ENCODE results near the gene RIBC2.
A peak's percentile ranks its signal among the peaks of the same experiment; 100 is the strongest.
"Not testable (repeated sequence)": the region's sequence is repeated elsewhere in the genome, so short reads cannot be mapped to it uniquely, and the experiment has no call there.

RIBC2 gene

GRCh38 chr22:45425101-45425500 lies 11.6 kb downstream of the RIBC2 start:
- DNase-seq (ENCODE audit: low spot score), result peak; percentile 64

- no peak for DNase-seq (ENCODE audit: low spot score)
Observed at GRCh38 chr22:45425531-45426265, 12.2 kb downstream of the RIBC2 start.

DNA sequence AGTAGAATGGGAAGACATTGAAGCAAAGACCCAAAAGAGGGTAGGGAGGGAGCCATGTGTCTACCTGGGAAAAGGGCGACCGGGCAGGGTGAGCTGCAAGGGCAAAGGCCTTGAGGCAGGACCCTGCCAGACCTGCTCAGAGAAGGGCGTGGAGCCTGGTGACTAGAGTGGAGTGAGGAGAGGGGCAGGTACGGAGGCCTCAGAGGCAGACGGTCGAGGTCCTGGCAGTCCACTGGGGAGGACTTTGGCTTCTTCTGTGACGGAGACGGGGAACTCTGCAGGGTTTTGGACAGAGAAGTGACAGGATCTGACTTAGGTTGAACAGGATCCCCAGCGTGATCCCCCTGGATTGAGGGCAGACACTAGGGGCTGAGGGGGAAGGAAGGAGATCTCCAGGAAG lies 12.9 kb downstream of the RIBC2 start:
- DNase-seq (ENCODE audit: low spot score), result no peak

DNA sequence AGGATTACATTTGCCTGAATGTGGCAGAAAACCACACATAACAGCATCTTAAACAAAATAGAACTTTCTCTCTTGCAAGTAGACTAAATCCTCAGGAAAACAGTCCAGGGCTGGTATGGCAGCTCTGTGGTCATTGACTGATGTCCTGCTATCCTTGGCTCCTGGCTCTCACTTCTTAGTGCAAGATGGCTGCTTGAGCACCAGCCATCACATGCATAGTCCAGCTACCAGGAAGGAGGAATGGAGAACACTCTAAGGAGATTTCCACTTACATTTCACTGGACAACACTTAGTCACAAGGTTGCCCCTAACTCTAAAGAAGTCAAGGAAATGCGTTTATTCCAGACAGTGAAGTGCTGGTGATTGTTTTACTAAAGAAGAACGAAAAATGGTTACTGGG lies 13.6 kb downstream of the RIBC2 start:
- no peak for DNase-seq (ENCODE audit: low spot score)

DNA sequence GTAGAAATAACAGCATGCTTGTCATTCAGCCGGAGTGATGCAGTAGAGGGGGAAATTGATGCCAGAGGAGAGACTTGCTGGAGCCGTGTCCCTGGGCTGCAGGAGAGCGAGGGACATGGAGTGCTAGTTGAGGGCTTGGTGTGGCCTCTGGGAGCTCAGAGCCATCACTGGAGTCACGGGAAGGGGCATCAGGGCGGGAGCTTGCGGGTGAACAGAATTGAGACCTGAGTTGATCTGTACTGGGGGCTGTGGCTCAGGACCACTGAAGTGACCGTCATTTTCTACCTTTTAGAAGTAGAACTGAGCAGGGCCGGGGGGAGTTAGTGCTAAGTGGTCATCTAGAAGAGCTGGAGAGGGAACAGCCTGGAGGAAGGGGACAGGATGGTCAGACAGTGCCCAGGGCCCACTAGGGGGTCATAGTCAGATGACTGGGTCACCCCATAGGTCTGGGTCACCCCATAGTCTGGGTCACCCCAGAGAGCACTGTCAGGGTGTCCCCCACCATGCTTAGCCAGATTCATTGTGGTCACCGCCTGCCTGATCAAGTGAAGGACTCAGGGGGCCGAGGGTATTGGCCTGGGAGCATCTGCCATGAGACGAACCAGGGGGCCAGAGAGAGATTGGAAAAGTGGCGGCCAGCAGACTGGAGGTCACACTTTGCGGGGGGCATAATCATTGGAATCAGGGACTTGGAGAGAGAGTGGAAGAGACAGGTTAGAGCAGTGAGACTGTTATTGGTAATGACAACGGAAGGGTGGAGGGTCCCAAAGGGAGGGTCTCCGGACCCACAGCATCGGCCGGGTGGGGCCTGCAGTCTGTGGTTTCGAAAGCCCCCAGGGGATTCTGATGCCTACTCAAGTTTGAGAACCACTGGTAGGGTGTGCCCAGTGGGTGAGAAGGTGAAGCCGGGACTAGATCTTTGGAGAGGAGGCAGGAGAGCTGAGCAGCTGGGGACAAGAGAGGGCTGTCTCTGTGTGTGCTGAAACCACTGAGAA lies 15.2 kb downstream of the RIBC2 start:
- no peak for DNase-seq (ENCODE audit: low spot score)

DNA sequence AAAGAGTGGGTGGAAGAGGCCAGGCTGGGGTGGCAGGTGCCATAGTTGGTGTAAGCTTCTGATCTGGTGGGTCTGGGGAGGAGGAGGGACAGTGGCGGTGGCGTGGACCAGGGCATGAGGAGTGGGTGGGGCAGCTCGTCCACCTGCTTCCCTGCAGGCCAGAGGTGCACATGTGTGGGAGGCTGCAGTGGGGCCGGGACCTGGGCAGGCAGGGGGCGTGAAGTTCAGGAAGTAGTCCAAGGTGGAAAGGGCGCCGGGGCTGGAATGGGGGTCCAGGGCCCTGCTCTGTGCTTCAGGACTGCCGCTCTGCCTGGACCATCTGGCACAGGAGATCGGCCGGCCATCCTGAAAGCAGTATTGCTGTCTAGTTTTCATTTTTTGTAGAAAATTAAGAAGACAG lies 15.9 kb downstream of the RIBC2 start:
- no peak for DNase-seq (ENCODE audit: low spot score)

- no peak for DNase-seq (ENCODE audit: low spot score)
Observed at GRCh38 chr22:45429981-45430775, 16.7 kb downstream of the RIBC2 start.

DNA sequence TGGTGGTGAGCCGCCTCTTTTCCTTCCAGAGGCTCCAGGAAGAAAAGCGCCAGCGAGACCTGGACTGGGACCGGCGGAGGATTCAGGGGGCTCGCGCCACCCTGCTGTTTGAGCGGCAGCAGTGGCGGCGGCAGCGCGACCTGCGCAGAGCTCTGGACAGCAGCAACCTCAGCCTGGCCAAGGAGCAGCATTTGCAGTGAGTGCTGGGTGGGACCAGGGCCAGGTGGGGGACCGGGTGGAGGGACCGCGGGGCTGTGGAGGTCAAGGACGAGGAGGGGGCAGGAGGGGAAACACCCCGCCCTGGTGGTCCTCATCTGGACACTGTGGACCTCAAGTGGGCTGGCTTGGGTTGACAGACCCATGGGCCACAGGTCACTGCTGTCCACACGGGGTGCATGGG lies 17.4 kb downstream of the RIBC2 start:
- DNase-seq (ENCODE audit: low spot score), result no peak

DNA sequence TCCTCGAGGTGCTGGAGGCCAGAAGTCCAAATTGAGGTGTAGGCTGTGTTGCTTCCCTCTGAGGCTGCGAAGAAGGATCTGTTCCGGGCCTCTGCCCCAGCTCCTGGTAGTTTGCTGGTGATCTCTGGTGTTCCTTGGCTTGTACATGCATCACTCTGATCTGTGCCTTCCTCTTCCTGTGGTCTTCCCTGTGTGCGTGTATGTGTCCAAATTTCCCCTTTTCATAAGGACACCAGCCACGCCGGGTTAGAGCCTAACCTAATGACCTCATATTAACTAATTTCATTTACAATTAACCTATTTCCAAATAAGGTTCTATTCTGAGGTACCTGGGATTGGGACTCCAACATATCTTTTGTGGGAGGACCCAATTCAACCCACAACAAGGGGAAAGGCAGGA lies 21.5 kb downstream of the RIBC2 start:
- DNase-seq (ENCODE audit: low spot score), result no peak

GRCh38 chr22:45435544-45436139 lies 22.1 kb downstream of the RIBC2 start:
- peak; percentile 86 for DNase-seq (ENCODE audit: low spot score)

- DNase-seq (ENCODE audit: low spot score), result not testable (repeated sequence)
Observed at GRCh38 chr22:45436871-45437517, 23.5 kb downstream of the RIBC2 start.

DNA sequence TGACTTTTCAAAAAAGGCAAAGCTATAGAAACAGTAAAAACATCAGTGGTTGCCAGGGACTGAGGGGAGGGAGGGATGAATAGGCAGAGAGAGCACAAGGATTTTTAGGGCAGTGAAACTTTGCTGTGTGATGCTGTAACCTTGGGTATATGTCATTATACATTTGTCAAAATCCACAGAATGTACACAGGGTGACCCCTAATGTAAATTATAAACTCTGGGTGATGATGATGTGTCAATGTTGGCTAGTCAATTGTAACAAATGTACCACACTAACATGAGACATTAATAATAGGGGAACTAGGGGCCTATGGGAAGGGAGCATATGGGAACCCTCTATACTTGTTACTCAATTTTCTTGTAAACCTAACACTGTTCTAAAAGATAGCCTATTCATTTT lies 24.8 kb downstream of the RIBC2 start:
- no peak for DNase-seq (ENCODE audit: low spot score)

GRCh38 chr22:45440688-45441087 lies 27.2 kb downstream of the RIBC2 start:
- not testable (repeated sequence) for DNase-seq (ENCODE audit: low spot score)

- peak; percentile 70 for DNase-seq (ENCODE audit: low spot score)
Observed at GRCh38 chr22:45441138-45441537, 27.6 kb downstream of the RIBC2 start.

GRCh38 chr22:45442116-45442515 lies 28.6 kb downstream of the RIBC2 start:
- DNase-seq (ENCODE audit: low spot score), result no peak

- DNase-seq (ENCODE audit: low spot score), result no peak
Observed at GRCh38 chr22:45444168-45444567, 30.7 kb downstream of the RIBC2 start.

GRCh38 chr22:45445031-45445710 lies 31.7 kb downstream of the RIBC2 start:
- DNase-seq (ENCODE audit: low spot score), result no peak

DNA sequence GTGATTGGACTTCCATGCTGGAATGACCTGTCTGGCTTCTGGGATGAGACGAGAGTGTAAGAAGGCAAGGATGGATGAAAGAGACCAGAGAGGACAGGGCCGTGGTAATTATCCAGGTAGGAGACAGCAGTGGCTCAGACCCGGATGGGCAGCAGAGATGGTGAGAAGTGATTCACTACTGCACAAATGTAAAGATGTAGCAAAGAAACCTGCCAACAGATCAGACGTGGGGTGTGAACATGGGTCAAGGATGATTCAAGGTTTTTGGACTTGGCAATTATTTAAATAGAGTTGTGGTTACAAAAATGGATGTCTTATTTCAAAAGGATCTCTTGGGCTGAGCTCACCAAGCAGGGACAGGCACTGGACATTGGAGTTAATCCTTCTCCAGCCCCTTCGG lies 32.7 kb downstream of the RIBC2 start:
- DNase-seq (ENCODE audit: low spot score), result peak; percentile 44

DNA sequence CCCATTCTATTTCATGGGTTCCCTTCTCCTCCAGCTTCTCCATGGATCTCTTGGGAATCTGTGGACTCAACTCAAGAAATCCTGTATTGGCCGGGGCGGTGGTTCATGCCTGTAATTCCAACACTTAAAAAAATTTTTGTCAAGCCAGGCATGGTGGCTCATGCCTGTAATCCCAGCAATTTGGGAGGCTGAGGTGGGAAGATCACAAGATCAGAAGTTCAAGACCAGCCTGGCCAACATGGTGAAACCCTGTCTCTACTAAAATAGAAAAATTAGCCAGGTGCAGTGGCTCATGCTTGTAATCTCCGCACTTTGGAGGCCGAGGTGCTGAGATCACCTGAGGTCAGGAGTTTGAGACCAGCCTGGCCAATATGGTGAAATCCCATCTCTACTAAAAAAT lies 34.1 kb downstream of the RIBC2 start:
- DNase-seq (ENCODE audit: low spot score), result not testable (repeated sequence)

GRCh38 chr22:45448431-45448830 lies 34.9 kb downstream of the RIBC2 start:
- peak; percentile 63 for DNase-seq (ENCODE audit: low spot score)

GRCh38 chr22:45449442-45449841 lies 35.9 kb downstream of the RIBC2 start:
- DNase-seq (ENCODE audit: low spot score), result not testable (repeated sequence)

Data from AG08395 (cell line).